IMR-90 (cell line): ENCODE measurements around the gene DIP2C. TPM values are rescaled to one million over a fixed set of nuclear protein-coding genes. Genes with fewer than 3 reads are reported as not detected.

Source experiments
- ATAC-seq: fragments of 200-7000 bp; cut with Tn5 transposase; 2 replicates; pipeline ENCODE4 v1.9.1; 2020; ENCODE audit warnings: low read depth, mild to moderate bottlenecking, moderate library complexity
- BruUV-seq: library from RNA; stranded (reverse); fragments of 400-500 nt; replicated peaks from 2 replicates; lab custom pipeline; 2021; lab: Mats Ljungman, UMichigan
- CTCF ChIA-PET: fragments of 300-600 bp; formaldehyde crosslinking; extraction: SDS; loops from one replicate; lab custom pipeline; 2021; ENCODE audit warnings: antibody characterized with exemption; lab: Yijun Ruan, JAX
- POLR2A ChIA-PET: fragments of 300-600 bp; sonication (Branson Sonifier 250); formaldehyde crosslinking; loops from one replicate; lab custom pipeline; 2022; ENCODE audit warnings: antibody characterized with exemption; ENCODE audit not compliant: unreplicated experiment; lab: Charles Lee
- DNase-seq: peaks from one replicate; pipeline ENCODE4 v3.0.0; 2013
- H2AFZ ChIP-seq: replicated peaks from 2 replicates; pipeline ENCODE3; 2013; ENCODE audit warnings: low read length, mild to moderate bottlenecking; ENCODE audit not compliant: poor library complexity
- H2AK5ac ChIP-seq: 2 replicates; pipeline ENCODE4 v1.6.1; 2013; ENCODE audit warnings: low read depth, low read length, inconsistent platforms
- H2AK9ac ChIP-seq: replicated peaks from 2 replicates; pipeline ENCODE3; 2013; ENCODE audit warnings: mild to moderate bottlenecking, low read depth, low read length, moderate library complexity; ENCODE audit not compliant: poor library complexity
- H2BK120ac ChIP-seq: 2 replicates; pipeline ENCODE4 v1.6.1; 2013; ENCODE audit warnings: low read depth, low read length, inconsistent platforms
- H2BK15ac ChIP-seq: 3 replicates; pipeline ENCODE4 v1.6.1; 2013; ENCODE audit warnings: low read depth, low read length, inconsistent platforms
- H2BK20ac ChIP-seq: 2 replicates; pipeline ENCODE4 v1.6.1; 2013; ENCODE audit warnings: low read depth, mild to moderate bottlenecking, inconsistent platforms, low read length, moderate library complexity
- H2BK5ac ChIP-seq: 2 replicates; pipeline ENCODE4 v1.6.1; 2013; ENCODE audit warnings: mild to moderate bottlenecking, low read depth, low read length, inconsistent platforms; ENCODE audit not compliant: poor library complexity, severe bottlenecking
- H3K14ac ChIP-seq: replicated peaks from 2 replicates; pipeline ENCODE4 v1.6.1; 2013; ENCODE audit warnings: low read depth, low read length, inconsistent platforms
- H3K18ac ChIP-seq: 2 replicates; pipeline ENCODE4 v1.6.1; 2013; ENCODE audit warnings: low read depth, low read length, control low read depth
- H3K23ac ChIP-seq: 2 replicates; pipeline ENCODE4 v1.6.1; 2013; ENCODE audit warnings: low read depth, low read length, inconsistent platforms
- H3K27ac ChIP-seq: 2 replicates; pipeline ENCODE4 v1.5.1; 2013; ENCODE audit warnings: mild to moderate bottlenecking, control low read depth, low read length; ENCODE audit not compliant: insufficient read depth
- H3K27me3 ChIP-seq: 2 replicates; pipeline ENCODE4 v1.6.1; 2013; ENCODE audit warnings: low read length; ENCODE audit not compliant: control insufficient read depth, insufficient read depth
- H3K36me3 ChIP-seq: 2 replicates; pipeline ENCODE4 v1.6.1; 2013; ENCODE audit warnings: low read length, mixed read lengths; ENCODE audit not compliant: control insufficient read depth, insufficient read depth
- H3K4ac ChIP-seq: 2 replicates; pipeline ENCODE4 v1.6.1; 2013; ENCODE audit warnings: low read depth, low read length, inconsistent platforms
- H3K4me1 ChIP-seq: 2 replicates; pipeline ENCODE4 v1.6.1; 2013; ENCODE audit warnings: low read length, mixed read lengths; ENCODE audit not compliant: control insufficient read depth, insufficient read depth
- H3K4me2 ChIP-seq: 2 replicates; pipeline ENCODE4 v1.6.1; 2013; ENCODE audit warnings: low read depth, mild to moderate bottlenecking, control low read depth, low read length, moderate library complexity
- H3K4me3 ChIP-seq: 2 replicates; pipeline ENCODE4 v1.5.1; 2013; ENCODE audit warnings: low read depth, mild to moderate bottlenecking, control low read depth, low read length, moderate library complexity; ENCODE audit not compliant: insufficient read depth
- H3K56ac ChIP-seq: 2 replicates; pipeline ENCODE4 v1.6.1; 2013; ENCODE audit warnings: low read length, inconsistent platforms; ENCODE audit not compliant: insufficient read depth; ENCODE audit errors: extremely low read depth
- H3K79me1 ChIP-seq, 2 experiments: 2 replicates each; pipeline ENCODE4 v1.6.1; 2013; ENCODE audit warnings: low read length in 2 of 2, inconsistent platforms in 1 of 2, low read depth in 1 of 2
- H3K9ac ChIP-seq: 2 replicates; pipeline ENCODE4 v1.6.1; 2013; ENCODE audit warnings: low read depth, low read length, control low read depth
- H3K9me1 ChIP-seq: 2 replicates; pipeline ENCODE4 v1.6.1; 2013; ENCODE audit warnings: low read length, inconsistent platforms; ENCODE audit not compliant: insufficient read depth
- H3K9me3 ChIP-seq: 2 replicates; pipeline ENCODE4 v1.6.1; 2013; ENCODE audit warnings: low read length; ENCODE audit not compliant: control insufficient read depth, insufficient read depth
- H4K20me1 ChIP-seq: 2 replicates; pipeline ENCODE4 v1.6.1; 2013; ENCODE audit warnings: low read length, inconsistent platforms; ENCODE audit not compliant: insufficient read depth
- H4K5ac ChIP-seq: 2 replicates; pipeline ENCODE4 v1.6.1; 2013; ENCODE audit warnings: mild to moderate bottlenecking, low read depth, low read length, control low read depth
- H4K8ac ChIP-seq, 2 experiments: 2 replicates each; pipeline ENCODE4 v1.6.1; 2013; ENCODE audit warnings: low read depth in 2 of 2, low read length in 2 of 2, control low read depth in 1 of 2, inconsistent platforms in 1 of 2
- H4K91ac ChIP-seq: 2 replicates; pipeline ENCODE4 v1.6.1; 2013; ENCODE audit warnings: low read depth, low read length, inconsistent platforms; ENCODE audit not compliant: insufficient read depth
- BHLHE40 ChIP-seq: fragments of 150-350 bp; IDR thresholded peaks from 2 replicates; pipeline ENCODE4 v1.6.1; 2016; ENCODE audit warnings: mild to moderate bottlenecking, low read depth, low read length
- CHD1 ChIP-seq: IDR thresholded peaks from 2 replicates; pipeline ENCODE4 v1.6.1; 2012; ENCODE audit warnings: low read depth, low read length, improper control_type of control experiment
- NFE2L2 ChIP-seq: fragments of 150-350 bp; IDR thresholded peaks from 2 replicates; pipeline ENCODE4 v1.6.1; 2016; ENCODE audit warnings: low read depth, mild to moderate bottlenecking, low read length
- POLR2A ChIP-seq: IDR thresholded peaks from 2 replicates; pipeline ENCODE4 v1.6.1; 2012; ENCODE audit warnings: mild to moderate bottlenecking, low read depth, low read length
- SMC3 ChIP-seq: fragments of 150-350 bp; IDR thresholded peaks from 2 replicates; pipeline ENCODE4 v1.6.1; 2016; ENCODE audit warnings: low read depth, mild to moderate bottlenecking, antibody characterized with exemption, low read length, moderate library complexity
- WGBS, 2 experiments: methylation state at CpG; one replicate each; pipeline versions ENCODE4 v1.1.5 to v1.1.7; 2013; ENCODE audit warnings: missing lambda C conversion rate in 2 of 2; ENCODE audit not compliant: insufficient read length in 1 of 2; ENCODE audit errors: extremely low coverage in 2 of 2; 5-methylcytosine and 5-hydroxymethylcytosine counted together
- dilution Hi-C: fragments of 300-500 bp; cut with HindIII; formaldehyde crosslinking; loops from one replicate; pipeline ENCODE4 v1.14.3; 2018; ENCODE audit warnings: low sequenced_read_pairs; ENCODE audit not compliant: unreplicated experiment
- in situ Hi-C: fragments of 300-500 bp; cut with MboI; formaldehyde crosslinking; loops from 3 replicates; pipeline ENCODE4 v1.14.3; 2019; ENCODE audit warnings: low sequenced_read_pairs, inconsistent platforms, mixed read lengths
- intact Hi-C: fragments of 100-400 bp; cut with micrococcal nuclease; formaldehyde crosslinking; loops from 2 replicates; pipeline ENCODE4 v1.10.0; 2022
- polyA plus RNA-seq, 3 experiments: library from polyadenylated mRNA; depleted of rRNA; stranded (reverse); fragments of >200 nt; gene quantifications; 2 replicates each; pipeline ENCODE4 v1.2.3, GENCODE V29; 2012; ENCODE audit warnings: low replicate concordance in 1 of 3
- total RNA-seq: library from RNA; depleted of rRNA; stranded (reverse); fragments of >200 nt; gene quantifications from 2 replicates; pipeline ENCODE4 v1.2.3, GENCODE V29; 2012

Gene DIP2C
- total and polyA plus RNA-seq, 2 of the 4 experiments (the other 2 are of a cell fraction) = 8.6 to 17.3 TPM

GRCh38 chr10:628386-629045, 61.0 kb downstream of the DIP2C start:
- Histone ChIP-seq H3K18ac (no peak overlapping the region), H3K4me3 (no peak overlapping the region), H4K91ac (no peak overlapping the region), H3K4me1 (peaks cover 25% of the 10 kb centered on the region), H2AK9ac (no peak overlapping the region), H2BK15ac (no peak overlapping the region), H3K27ac (no peak overlapping the region), H3K27me3 (no peaks in the 10 kb centered on the region), H3K14ac (no peak overlapping the region), H4K8ac (no peak overlapping the region), H2BK20ac (no peak overlapping the region), H3K4ac (no peak overlapping the region), H3K23ac (no peak overlapping the region), H3K9me1 (peaks cover 22% of the 10 kb centered on the region), H2BK120ac (no peak overlapping the region), H3K56ac (no peak overlapping the region), H2BK5ac (no peak overlapping the region), H2AFZ (no peak overlapping the region), H3K9me3 (no peaks in the 10 kb centered on the region; the same call in 1 of the 2 replicates), H3K9ac (no peak overlapping the region), H3K4me2 (no peak overlapping the region), H4K5ac (no peak overlapping the region), H3K79me1 (peaks cover 44 to 89% of the 10 kb centered on the region in 2 experiments), H4K20me1 (peaks cover 67% of the 10 kb centered on the region), H2AK5ac (no peak overlapping the region), H3K36me3 (no peaks in the 10 kb centered on the region)
- ChIA-PET CTCF (no interaction called here), POLR2A (no interaction called here)
- no peak for ATAC-seq
- intact Hi-C loops (no loop called here), dilution Hi-C loops (no loop called here), in situ Hi-C loops (no loop called here)
- 95% methylated on average over 10 of the region's 19 CpGs; no CpG with 5 or more reads in 1 of the 2 experiments for WGBS, 2 experiments
- TF ChIP-seq CHD1 (no peak), POLR2A (no peak), NFE2L2 (no peak), SMC3 (no peak), BHLHE40 (no peak)
- no peak for DNase-seq
- no TSS peak for BruUV-seq
